ENCODE data around the gene BEST2.

The BEST2 gene

GRCh38 chr19:12772323-12772722 lies 20.7 kb downstream of the BEST2 start:
- DNase-seq = no peak

GRCh38 chr19:12773571-12773970 lies 22.0 kb downstream of the BEST2 start:
- DNase-seq = peak; percentile 67

GRCh38 chr19:12774588-12775555 lies 23.3 kb downstream of the BEST2 start, which contains the start of gene HOOK2:
TSS of gene HOOK2 (minus strand) at chr19:12775552. CDS start at chr19:12775449, 103 bp downstream.
- peak; percentile 97 for DNase-seq

- peak; percentile 92 for DNase-seq
Observed at GRCh38 chr19:12777217-12778016, 25.8 kb downstream of the BEST2 start.

GRCh38 chr19:12778017-12778904 lies 26.7 kb downstream of the BEST2 start:
- peak; percentile 87 for DNase-seq

GRCh38 chr19:12778905-12779161 lies 27.2 kb downstream of the BEST2 start:
- DNase-seq = no peak

- DNase-seq = peak; percentile 82
Observed at GRCh38 chr19:12779162-12779993, 27.8 kb downstream of the BEST2 start.

GRCh38 chr19:12782174-12782423 lies 30.5 kb downstream of the BEST2 start:
- DNase-seq = no peak

GRCh38 chr19:12782424-12783290 lies 31.1 kb downstream of the BEST2 start:
- peak; percentile 95 for DNase-seq

GRCh38 chr19:12783291-12783848 lies 31.8 kb downstream of the BEST2 start:
- DNase-seq = no peak

GRCh38 chr19:12783849-12784393 lies 32.3 kb downstream of the BEST2 start:
- DNase-seq = peak; percentile 89

GRCh38 chr19:12784394-12784870 lies 32.8 kb downstream of the BEST2 start:
- DNase-seq = no peak

GRCh38 chr19:12784871-12785430 lies 33.4 kb downstream of the BEST2 start:
- no peak for DNase-seq

- no peak for DNase-seq
Observed at GRCh38 chr19:12785431-12786031, 33.9 kb downstream of the BEST2 start.

- DNase-seq = no peak
Observed at GRCh38 chr19:12786141-12786870, 34.7 kb downstream of the BEST2 start.

GRCh38 chr19:12786952-12787351 lies 35.4 kb downstream of the BEST2 start:
- DNase-seq = no peak

GRCh38 chr19:12787458-12787857 lies 35.9 kb downstream of the BEST2 start:
- DNase-seq = no peak

GRCh38 chr19:12788042-12788681 lies 36.6 kb downstream of the BEST2 start:
- DNase-seq = no peak

Data from islet precursor cell (in vitro differentiated cells).